Measurements from ENCODE around the gene CYP1B1.

CYP1B1 gene

GRCh38 chr2:38070438-38070837, 5.5 kb downstream of the CYP1B1 start:
- no peak overlapping the region for H3K4me3 ChIP-seq (ENCODE audit: low read length)
- no peak for TF ChIP-seq CTCF (conservative IDR thresholded peaks at IDR 0.05; ENCODE audit: low read depth, low read length)
- no peak for DNase-seq (ENCODE audit: low read depth)

- peak overlapping the region; percentile 3 for H3K4me3 ChIP-seq (ENCODE audit: low read length)
- no peak for DNase-seq (ENCODE audit: low read depth)
- no peak for TF ChIP-seq CTCF (conservative IDR thresholded peaks at IDR 0.05; ENCODE audit: low read depth, low read length)
These were observed 7.7 kb downstream of the CYP1B1 start for GRCh38 chr2:38068234-38068633.

GRCh38 chr2:38066421-38067115, 9.4 kb downstream of the CYP1B1 start:
- no peak overlapping the region for H3K4me3 ChIP-seq (ENCODE audit: low read length)
- DNase-seq (ENCODE audit: low read depth) = no peak
- TF ChIP-seq CTCF (conservative IDR thresholded peaks at IDR 0.05; ENCODE audit: low read depth, low read length) = no peak

- no peak for TF ChIP-seq CTCF (conservative IDR thresholded peaks at IDR 0.05; ENCODE audit: low read depth, low read length)
- H3K4me3 ChIP-seq (ENCODE audit: low read length) = no peak overlapping the region
- no peak for DNase-seq (ENCODE audit: low read depth)
These were observed 10.3 kb downstream of the CYP1B1 start for GRCh38 chr2:38065502-38066135.

- no peak for DNase-seq (ENCODE audit: low read depth)
- TF ChIP-seq CTCF (conservative IDR thresholded peaks at IDR 0.05; ENCODE audit: low read depth, low read length) = no peak
- H3K4me3 ChIP-seq (ENCODE audit: low read length) = no peak overlapping the region
These were observed 11.0 kb downstream of the CYP1B1 start for GRCh38 chr2:38064801-38065501.

- no peak overlapping the region for H3K4me3 ChIP-seq (ENCODE audit: low read length)
- TF ChIP-seq CTCF (conservative IDR thresholded peaks at IDR 0.05; ENCODE audit: low read depth, low read length) = no peak
- DNase-seq (ENCODE audit: low read depth) = no peak
These were observed 15.5 kb downstream of the CYP1B1 start for GRCh38 chr2:38060236-38061018.

All from retinal pigment epithelial cell (primary cell).